A549 (cell line): ENCODE data around the gene TRMT44.

Source experiments
- CTCF ChIP-seq: fragments of >200 bp; sonication (Bioruptor Twin); formaldehyde crosslinking; IDR thresholded peaks from 3 replicates; pipeline ENCODE4 v1.5.1; 2016
- POLR2A ChIP-seq: IDR thresholded peaks from 2 replicates; pipeline ENCODE4 v1.6.1; 2012; ENCODE audit warnings: mild to moderate bottlenecking, low read length

- no peak for TF ChIP-seq CTCF
- TF ChIP-seq POLR2A = no peak
These were observed 32.8 kb downstream of the TRMT44 start for GRCh38 chr4:8473198-8473919.
